Activated T-helper 1 cell treated with Interleukin-2 at 50 U/mL for 16 hours (primary cell): Measurements from ENCODE around the gene TBRG4.

ENCODE experiments used
- DNase-seq: peaks from one replicate; pipeline ENCODE4 v3.0.0-alpha.2; 2020; ENCODE audit warnings: low read depth

The TBRG4 gene

GRCh38 chr7:45089341-45089891 is 22.1 kb downstream of the TBRG4 start:
- DNase-seq, result peak; percentile 33

- no peak for DNase-seq
These were observed 22.6 kb downstream of the TBRG4 start, which contains the start of gene NACAD for GRCh38 chr7:45088821-45089340. TSS of gene NACAD (minus strand) at chr7:45088969. CDS start at chr7:45088894, 75 bp downstream.

DNA sequence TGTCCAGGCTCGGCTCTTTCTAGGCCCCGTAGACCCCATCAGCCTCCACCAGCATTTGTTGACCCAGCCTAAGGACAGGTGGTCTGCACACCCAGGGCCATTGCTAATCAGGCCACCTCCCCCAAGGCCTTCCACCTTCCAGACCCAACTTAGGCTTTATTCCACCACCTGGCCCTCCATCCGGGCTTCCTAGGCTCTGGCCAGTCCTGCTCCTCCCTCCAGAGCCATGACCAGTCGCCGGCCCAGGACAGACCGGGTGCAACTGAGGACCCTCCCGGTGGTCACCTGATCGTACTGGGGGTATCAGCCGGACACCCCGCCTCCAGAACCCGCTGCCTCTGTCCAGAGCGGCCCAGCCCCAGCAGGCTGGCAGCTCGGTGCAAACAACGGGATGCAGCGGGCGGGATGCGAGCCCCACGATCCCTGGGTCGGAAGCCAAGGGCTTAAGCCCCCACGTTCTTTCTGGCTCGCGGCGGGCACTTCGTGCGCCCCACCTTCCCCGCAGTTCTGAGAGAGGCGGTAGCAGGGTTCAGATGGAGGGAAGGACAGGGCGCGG is 23.3 kb downstream of the TBRG4 start:
- no peak for DNase-seq

DNA sequence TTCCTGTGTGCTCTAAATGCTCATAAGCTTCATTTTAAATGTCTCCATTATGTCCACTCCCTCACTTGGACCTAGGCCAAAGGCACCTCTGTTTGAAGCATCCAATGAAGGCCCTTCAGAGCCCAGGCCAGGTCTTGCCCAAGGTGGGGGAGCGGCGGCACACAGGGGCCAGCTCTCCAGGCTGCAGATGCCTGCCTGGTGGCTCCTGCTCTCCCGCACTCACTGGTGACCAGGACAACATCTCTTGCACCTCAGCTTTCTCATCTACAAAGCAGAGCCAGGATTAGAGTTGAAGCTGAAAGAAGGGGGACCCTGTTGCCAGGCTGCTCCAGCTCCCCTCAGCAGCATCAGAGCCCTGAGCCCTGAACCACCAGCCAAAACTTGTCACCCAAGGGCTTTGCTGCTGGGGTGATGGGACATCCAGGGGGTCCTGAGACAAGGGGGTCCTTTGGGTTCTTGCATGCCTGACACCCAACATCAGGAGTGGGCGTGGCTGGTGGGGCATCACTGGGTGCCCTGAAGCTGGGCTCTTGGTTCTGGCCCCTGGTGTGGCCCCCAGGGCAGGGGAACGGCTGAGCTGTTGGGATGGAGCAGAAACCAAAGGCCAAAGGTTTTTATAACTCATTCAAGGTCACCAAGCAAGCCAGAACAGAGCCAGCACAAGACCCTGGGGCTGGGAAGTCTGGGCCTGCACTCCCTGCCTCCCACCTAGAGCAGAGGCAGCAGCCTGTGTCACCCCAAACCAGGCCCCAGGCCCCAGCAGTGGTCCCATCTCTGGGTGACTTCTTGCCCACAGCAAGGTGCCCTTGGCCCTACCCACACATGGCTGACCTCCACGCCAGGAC is 24.0 kb downstream of the TBRG4 start:
- DNase-seq, result no peak

DNA sequence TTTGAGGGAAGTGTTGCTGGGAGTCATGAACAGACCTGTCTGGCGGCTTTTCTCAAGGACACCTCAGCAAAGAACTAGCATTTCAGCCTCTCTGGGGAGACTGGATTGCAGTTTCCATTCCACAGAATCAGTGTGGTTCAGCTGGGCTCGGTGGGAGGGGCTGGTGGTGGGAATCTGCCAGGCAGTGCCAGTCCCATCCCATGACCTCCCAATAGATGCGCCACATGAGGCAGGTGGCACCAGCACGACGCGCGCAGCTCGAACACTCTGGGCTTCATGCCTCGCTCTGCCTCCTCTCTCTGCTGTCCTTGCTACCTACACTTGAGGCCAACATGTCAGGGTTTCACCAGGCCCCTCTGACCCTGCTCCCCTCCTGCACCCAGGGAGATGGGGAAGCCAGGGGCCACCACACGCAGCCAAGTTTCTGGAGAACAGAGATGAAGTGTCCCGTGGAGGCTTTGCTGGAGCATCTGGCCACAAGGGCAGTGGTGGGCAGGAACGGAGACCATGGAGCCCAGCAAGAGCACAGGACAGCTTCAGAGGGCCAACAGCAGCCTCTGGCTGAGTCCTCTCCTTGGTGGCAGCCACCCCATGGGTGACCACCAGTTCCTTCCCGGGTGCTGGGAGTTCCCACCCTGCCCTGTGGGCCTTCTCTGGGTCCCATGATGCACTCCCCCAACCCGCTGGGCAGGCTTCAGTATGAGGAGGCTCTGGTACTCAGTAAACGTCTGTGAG is 25.0 kb downstream of the TBRG4 start:
- DNase-seq, result no peak

DNA sequence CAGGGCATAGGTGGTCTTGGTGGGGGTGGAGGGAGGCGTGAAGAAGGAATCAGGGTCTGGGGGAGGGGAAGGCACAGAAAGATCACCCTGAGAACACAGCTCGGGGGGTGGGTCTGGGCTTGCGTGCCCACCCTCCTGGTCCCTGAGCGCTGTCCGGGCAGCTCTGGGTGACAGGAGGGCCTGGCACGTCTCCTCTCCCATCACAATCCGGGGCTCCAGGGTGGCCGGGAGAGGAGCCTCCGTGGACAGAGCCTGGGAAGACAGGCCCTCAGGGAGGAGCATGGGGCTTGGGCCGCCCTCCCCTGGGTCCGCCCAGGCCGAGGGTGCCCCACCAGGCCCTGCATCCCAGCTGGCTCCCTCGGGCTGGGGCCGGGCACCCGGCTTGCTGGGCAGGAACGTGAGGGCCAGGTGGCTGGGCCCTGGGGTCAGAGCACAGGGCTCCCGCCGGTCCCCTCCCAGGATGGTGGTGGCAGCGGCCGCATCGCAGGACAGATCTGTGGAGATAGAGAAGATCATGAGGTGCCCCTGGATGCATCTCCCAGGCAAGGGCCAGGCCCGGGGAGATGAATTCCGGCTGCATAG is 25.8 kb downstream of the TBRG4 start:
- no peak for DNase-seq

DNA sequence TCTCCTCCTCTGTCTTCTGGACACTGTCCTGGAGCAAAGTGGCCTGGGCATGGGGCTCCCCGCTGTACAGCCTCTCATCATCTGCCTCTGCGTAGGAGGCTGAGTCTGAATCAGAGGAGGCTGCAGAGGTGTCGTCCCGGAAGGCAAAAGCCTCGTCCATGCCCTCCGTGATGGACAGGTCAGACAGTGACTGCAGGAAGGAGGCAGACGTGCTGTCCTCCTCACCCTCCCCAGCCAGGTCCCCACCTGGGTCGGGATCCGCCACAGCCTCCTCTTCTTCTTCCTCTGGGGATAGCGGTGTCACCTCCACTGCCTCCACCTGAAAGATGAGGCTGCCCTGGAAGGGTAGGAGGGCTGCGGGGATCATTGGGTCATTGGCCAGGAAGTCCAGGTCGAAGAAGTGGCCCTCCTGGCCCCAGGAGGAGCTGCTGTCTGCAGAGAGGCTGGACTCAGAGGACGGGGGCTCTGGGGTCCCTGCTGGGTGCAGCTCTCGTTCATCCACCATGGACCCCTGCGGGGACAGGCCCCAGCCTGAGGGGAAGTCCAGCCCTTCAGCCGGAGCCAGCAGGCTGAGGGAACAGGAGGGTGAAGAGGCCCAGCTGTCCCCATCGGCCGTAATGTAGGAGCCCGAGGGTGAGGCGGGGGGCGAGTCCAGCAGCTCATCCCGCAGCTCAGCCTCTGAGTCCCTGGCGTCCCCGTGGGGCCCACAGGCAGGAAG is 26.4 kb downstream of the TBRG4 start:
- no peak for DNase-seq

DNA sequence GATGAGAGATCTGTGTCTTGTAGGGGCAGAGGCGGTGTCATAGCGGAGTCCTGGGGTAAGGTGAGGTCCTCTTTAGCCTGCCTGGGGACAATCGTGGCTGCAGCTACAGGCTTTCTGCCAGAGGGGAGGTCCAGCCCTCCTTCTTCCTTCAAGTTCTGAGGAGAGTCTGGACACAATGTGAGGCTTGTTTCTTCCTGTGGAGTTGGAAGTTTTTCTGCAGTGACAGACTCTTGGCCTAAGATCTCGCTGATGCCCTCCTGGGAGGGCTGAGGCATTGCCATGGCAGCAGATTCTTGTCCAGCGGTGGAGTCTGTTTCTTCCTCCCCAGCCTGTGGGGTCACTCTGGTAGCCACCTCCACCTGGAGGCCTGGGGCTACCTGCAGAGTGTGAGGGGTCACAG is 27.2 kb downstream of the TBRG4 start:
- no peak for DNase-seq

- DNase-seq, result no peak
These were observed 28.6 kb downstream of the TBRG4 start for GRCh38 chr7:45082831-45083331.

DNA sequence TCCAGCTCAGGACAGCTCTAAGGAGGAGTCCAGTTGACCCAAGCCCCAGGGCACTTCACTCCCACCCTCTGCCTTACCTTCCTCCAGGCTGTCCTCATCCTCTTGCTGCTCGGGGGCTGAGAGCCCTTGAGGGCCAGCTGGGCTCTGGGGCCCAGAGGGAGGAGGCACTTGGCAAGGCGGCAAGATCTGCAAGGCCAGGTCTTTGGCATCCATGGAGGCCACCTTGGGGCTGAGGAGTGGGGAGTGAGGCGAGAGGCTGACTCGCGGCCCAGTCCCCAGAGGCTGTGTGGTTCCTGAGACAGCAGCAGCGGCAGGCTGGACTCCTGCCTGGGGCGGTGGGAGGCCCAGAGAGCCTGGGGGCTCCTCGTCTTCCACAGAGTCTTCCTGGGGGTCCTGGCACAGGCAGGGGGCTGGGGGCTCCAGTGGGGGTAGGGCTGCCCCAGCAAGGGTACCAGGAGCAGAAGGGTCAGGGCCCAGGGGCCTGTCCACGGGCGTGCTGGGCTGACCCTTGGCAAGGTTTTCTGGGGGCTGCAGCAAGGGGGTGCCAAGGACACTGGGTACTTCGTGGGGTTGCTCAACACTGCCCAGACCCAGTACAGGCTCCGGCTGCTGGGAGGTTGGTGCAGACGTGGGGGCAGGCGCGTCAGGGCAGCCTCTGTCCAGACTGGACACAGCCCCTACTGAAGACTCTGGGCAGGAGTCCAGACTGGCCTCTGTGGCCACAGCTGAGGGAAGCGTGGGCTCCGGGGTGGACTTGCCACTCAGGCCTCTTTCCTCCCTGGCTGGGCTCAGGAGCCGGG is 29.3 kb downstream of the TBRG4 start:
- no peak for DNase-seq

- no peak for DNase-seq
These were observed 29.9 kb downstream of the TBRG4 start for GRCh38 chr7:45081670-45081974.

GRCh38 chr7:45080958-45081669 is 30.4 kb downstream of the TBRG4 start:
- DNase-seq, result no peak

DNA sequence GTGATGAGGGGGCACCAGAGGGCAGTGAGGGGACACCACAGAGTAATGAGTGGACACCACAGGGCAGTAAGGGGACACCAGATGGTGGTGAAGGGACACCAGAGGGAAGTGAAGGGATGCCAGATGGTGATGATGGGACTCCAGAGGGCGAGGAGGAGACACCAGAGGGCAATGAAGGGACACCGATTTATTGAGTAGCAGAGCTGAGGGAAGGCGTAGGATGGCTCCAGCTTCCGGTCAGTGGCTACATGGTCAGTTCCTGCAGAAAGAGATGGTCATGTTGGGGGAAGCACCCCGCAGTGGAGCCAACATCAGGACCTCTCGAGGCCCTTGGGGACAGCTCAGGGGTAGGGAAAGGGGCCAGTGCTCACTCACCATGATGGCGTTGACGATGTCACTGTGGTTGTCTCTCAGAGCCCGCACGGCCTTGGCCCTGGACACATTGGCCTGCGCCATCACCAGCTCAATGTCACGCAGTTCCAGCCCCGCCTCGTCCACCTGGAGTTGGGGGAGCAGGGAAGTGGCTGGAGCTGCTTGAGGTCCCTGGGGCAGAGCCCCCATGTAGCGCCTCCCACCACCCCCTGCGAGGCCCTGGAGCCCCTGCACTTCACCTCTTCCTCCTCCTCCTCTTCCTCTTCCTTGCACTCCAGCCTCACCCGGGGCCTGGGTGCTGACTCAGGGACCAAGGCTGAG is 31.1 kb downstream of the TBRG4 start:
- no peak for DNase-seq

- no peak for DNase-seq
These were observed 33.3 kb downstream of the TBRG4 start for GRCh38 chr7:45078125-45078681.

- DNase-seq, result no peak
These were observed 33.9 kb downstream of the TBRG4 start for GRCh38 chr7:45077579-45077978.

DNA sequence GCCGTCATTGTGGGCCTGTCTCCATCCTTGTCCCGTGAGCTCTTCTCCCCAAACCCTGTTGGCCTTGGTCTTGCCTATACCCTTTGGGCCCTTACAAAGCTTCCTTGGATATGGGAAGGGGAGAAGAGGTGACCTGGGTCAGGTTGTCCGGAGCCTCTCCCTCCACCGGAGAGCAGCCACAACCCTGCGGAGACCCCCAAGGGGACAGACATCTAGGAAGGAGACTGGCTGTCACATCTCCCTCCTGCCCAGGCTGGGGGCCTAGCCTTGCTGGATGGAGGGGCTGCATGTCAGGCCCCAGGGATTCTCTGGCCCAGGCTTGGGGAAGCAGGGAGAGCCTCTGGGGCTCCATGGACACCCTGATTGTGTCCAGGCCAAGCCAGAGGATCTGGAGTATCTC is 34.6 kb downstream of the TBRG4 start:
- DNase-seq, result no peak

GRCh38 chr7:45075871-45076796 is 35.4 kb downstream of the TBRG4 start:
- no peak for DNase-seq

- no peak for DNase-seq
These were observed 36.2 kb downstream of the TBRG4 start for GRCh38 chr7:45075355-45075644.
